HCT116 (cell line): ENCODE measurements around the gene CDC42BPA. TPM values are rescaled to one million over a fixed set of nuclear protein-coding genes. Genes with fewer than 3 reads are reported as not detected.

Experiments used
- ATAC-seq: fragments of 200-7000 bp; cut with Tn5 transposase; 2 replicates; pipeline ENCODE4 v1.9.1; 2020; ENCODE audit warnings: mild to moderate bottlenecking, moderate library complexity
- BruUV-seq: library from RNA; stranded (reverse); fragments of 400-500 nt; replicated peaks from 2 replicates; lab custom pipeline; 2021; lab: Mats Ljungman, UMichigan
- CTCF ChIA-PET: fragments of 300-600 bp; sonication (Branson Sonifier 250); formaldehyde crosslinking; loops from one replicate; lab custom pipeline; 2021; ENCODE audit warnings: antibody characterized with exemption; lab: Charles Lee
- POLR2A ChIA-PET: fragments of 300-600, 350-600 bp; sonication (Branson Sonifier 250); formaldehyde crosslinking; loops from one replicate; lab custom pipeline; 2021; ENCODE audit warnings: antibody characterized with exemption; lab: Charles Lee
- RAD21 ChIA-PET, 2 experiments: fragments of 300-600 bp; sonication (Branson Sonifier 250); formaldehyde crosslinking; loops; one replicate each; lab custom pipeline; 2023; ENCODE audit warnings: low total read pairs in 2 of 2; ENCODE audit not compliant: uncharacterized antibody in 2 of 2, unreplicated experiment in 2 of 2, low non-redundant PET in 1 of 2; lab: Charles Lee
- DNase-seq: peaks from one replicate; pipeline ENCODE4 v3.0.0-alpha.2; 2010; ENCODE audit warnings: low read depth, low spot score
- H2AFZ ChIP-seq: fragments of 200-600 bp; shearing (Covaris generic), sonication (generic); 2 replicates; pipeline ENCODE4 v1.6.1; 2017; ENCODE audit warnings: low read depth, mixed run types, mixed read lengths, antibody characterized with exemption, low read length; ENCODE audit not compliant: poor library complexity, severe bottlenecking
- H3K27ac ChIP-seq: 2 replicates; pipeline ENCODE4 v1.5.1; 2012; ENCODE audit warnings: low read depth, low read length
- H3K27me3 ChIP-seq: fragments of 200-600 bp; sonication (generic); 2 replicates; pipeline ENCODE4 v1.6.1; 2016; ENCODE audit warnings: mixed run types, low read length, mixed read lengths; ENCODE audit not compliant: insufficient read depth
- H3K36me3 ChIP-seq, 2 experiments: fragments of 200-500 bp in 1 of 2; fragments of 200-600 bp in 1 of 2; sonication (Bioruptor generic) in 1 of 2; sonication (generic) in 1 of 2; 2 replicates each; pipeline versions ENCODE4 v1.5.1 to v1.6.1; 2014 to 2016; ENCODE audit warnings: low read length in 2 of 2, inconsistent platforms in 1 of 2, mixed read lengths in 1 of 2, mixed run types in 1 of 2; ENCODE audit not compliant: insufficient read depth in 2 of 2, control insufficient read depth in 1 of 2
- H3K4me1 ChIP-seq, 2 experiments: fragments of 200-600 bp in 1 of 2; sonication (generic) in 1 of 2; 2 replicates each; pipeline versions ENCODE4 v1.5.1 to v1.6.1; 2012 to 2017; ENCODE audit warnings: low read length in 2 of 2, inconsistent platforms in 1 of 2, mild to moderate bottlenecking in 1 of 2, mixed read lengths in 1 of 2, mixed run types in 1 of 2, moderate library complexity in 1 of 2; ENCODE audit not compliant: insufficient read depth in 2 of 2, control insufficient read depth in 1 of 2
- H3K4me2 ChIP-seq: fragments of 200-600 bp; sonication (generic); 2 replicates; pipeline ENCODE4 v1.6.1; 2017; ENCODE audit warnings: mixed run types, low read length, mixed read lengths
- H3K4me3 ChIP-seq, 2 experiments: fragments of 200-600 bp in 1 of 2; sonication (generic) in 1 of 2; replicated peaks in 1 of 2; 2 replicates each; pipeline ENCODE4 v1.5.1; 2011 to 2016; ENCODE audit warnings: low read length in 2 of 2, control low read depth in 1 of 2, low read depth in 1 of 2, mild to moderate bottlenecking in 1 of 2, mixed read lengths in 1 of 2, mixed run types in 1 of 2
- H3K79me2 ChIP-seq: fragments of 200-600 bp; sonication (generic); 2 replicates; pipeline ENCODE4 v1.6.1; 2017; ENCODE audit warnings: mild to moderate bottlenecking, mixed run types, low read length, moderate library complexity, mixed read lengths; ENCODE audit not compliant: insufficient read depth
- H3K9ac ChIP-seq: fragments of 200-600 bp; sonication (generic); 2 replicates; pipeline ENCODE4 v1.6.1; 2016; ENCODE audit warnings: low read length, mixed read lengths
- H3K9me2 ChIP-seq: fragments of 200-600 bp; sonication (generic), shearing (Covaris generic); 2 replicates; pipeline ENCODE4 v1.6.1; 2017; ENCODE audit warnings: mixed run types, mild to moderate bottlenecking, moderate library complexity; ENCODE audit not compliant: insufficient read depth
- H3K9me3 ChIP-seq, 2 experiments: fragments of 200-500 bp in 1 of 2; fragments of 200-600 bp in 1 of 2; sonication (Bioruptor generic) in 1 of 2; sonication (generic) in 1 of 2; 2 replicates each; pipeline ENCODE4 v1.6.1; 2014 to 2017; ENCODE audit warnings: low read length in 2 of 2, mixed read lengths in 2 of 2, inconsistent platforms in 1 of 2, low read depth in 1 of 2, mild to moderate bottlenecking in 1 of 2, mixed run types in 1 of 2, moderate library complexity in 1 of 2; ENCODE audit not compliant: control insufficient read depth in 1 of 2, insufficient read depth in 1 of 2
- H4K20me1 ChIP-seq: fragments of 200-600 bp; sonication (generic), shearing (Covaris generic); 2 replicates; pipeline ENCODE4 v1.6.1; 2017; ENCODE audit warnings: mixed run types, mild to moderate bottlenecking, moderate library complexity; ENCODE audit not compliant: insufficient read depth
- CTCF ChIP-seq, 3 experiments: fragments of 200-600 bp in 1 of 3; sonication (generic) in 1 of 3; IDR thresholded peaks in 2 of 3; conservative IDR thresholded peaks in 1 of 3; 2 replicates each; pipeline ENCODE4 v1.5.1; 2012 to 2017; ENCODE audit warnings: low read depth in 2 of 3, low read length in 2 of 3, antibody characterized with exemption in 1 of 3, borderline replicate concordance in 1 of 3, control low read depth in 1 of 3, mild to moderate bottlenecking in 1 of 3, mixed read lengths in 1 of 3, mixed run types in 1 of 3, moderate library complexity in 1 of 3; ENCODE audit not compliant: insufficient read depth in 1 of 3
- EGR1 ChIP-seq: IDR thresholded peaks from 2 replicates; pipeline ENCODE4 v1.6.1; 2012; ENCODE audit warnings: low read depth
- FOSL1 ChIP-seq: IDR thresholded peaks from 2 replicates; pipeline ENCODE4 v1.6.1; 2012; ENCODE audit warnings: low read depth
- JUND ChIP-seq: IDR thresholded peaks from 2 replicates; pipeline ENCODE4 v1.6.1; 2012
- POLR2AphosphoS5 ChIP-seq: IDR thresholded peaks from 2 replicates; pipeline ENCODE4 v1.6.1; 2011; ENCODE audit warnings: mild to moderate bottlenecking, low read depth, low read length, moderate library complexity
- RAD21 ChIP-seq: IDR thresholded peaks from 2 replicates; pipeline ENCODE4 v1.6.1; 2012; ENCODE audit warnings: low read depth, mild to moderate bottlenecking
- SRF ChIP-seq: IDR thresholded peaks from 2 replicates; pipeline ENCODE4 v1.6.1; 2012; ENCODE audit warnings: low read depth
- YY1 ChIP-seq: IDR thresholded peaks from 2 replicates; pipeline ENCODE4 v1.6.1; 2011; ENCODE audit warnings: low read length, low read depth, moderate library complexity, mild to moderate bottlenecking; ENCODE audit not compliant: insufficient replicate concordance; ENCODE audit errors: extremely low read depth
- intact Hi-C: fragments of 100-400 bp; cut with micrococcal nuclease; formaldehyde crosslinking; loops from 2 replicates; pipeline ENCODE4 v1.10.0; 2022
- total RNA-seq: library from RNA; stranded (reverse); gene quantifications from one replicate; pipeline ENCODE4 v1.2.1, GENCODE V29; 2021; ENCODE audit not compliant: unreplicated experiment

CDC42BPA gene
- total RNA-seq, 1 experiment from 2014 or later = 44.0 TPM

- Histone ChIP-seq H3K9ac (no peak overlapping the region), H3K27me3 (no peaks in the 10 kb centered on the region), H4K20me1 (no peaks in the 10 kb centered on the region), H3K4me1 (no peaks in the 10 kb centered on the region), H3K27ac (no peak overlapping the region), H2AFZ (no peak overlapping the region), H3K36me3 (no peaks in the 10 kb centered on the region), H3K9me2 (no peaks in the 10 kb centered on the region), H3K4me2 (no peak overlapping the region), H3K9me3 (no peaks in the 10 kb centered on the region), H3K4me3 (no peak overlapping the region), H3K79me2 (no peaks in the 10 kb centered on the region)
- DNase-seq = no peak
- no TSS peak for BruUV-seq
- intact Hi-C loops = no loop called here
- ChIA-PET RAD21 (no interaction called here), POLR2A (no interaction called here), CTCF (no interaction called here)
- ATAC-seq = no peak
- TF ChIP-seq YY1 = no peak
- TF ChIP-seq SRF = no peak
- TF ChIP-seq EGR1 = no peak
- no peak for TF ChIP-seq CTCF (IDR thresholded peaks at IDR 0.05 in 2 of 3, conservative IDR thresholded peaks at IDR 0.05 in 1 of 3; ENCODE audit: borderline replicate concordance in 1 of 3, insufficient read depth in 1 of 3, low read depth in 2 of 3, low read length in 2 of 3)
- no peak for TF ChIP-seq RAD21
- no peak for TF ChIP-seq POLR2AphosphoS5
These were observed 336.5 kb downstream of the CDC42BPA start for GRCh38 chr1:226981838-226982237.

- H3K9me2 ChIP-seq = no peaks in the 10 kb centered on the region
- no peaks in the 10 kb centered on the region for H3K36me3 ChIP-seq
- H3K9me3 ChIP-seq = no peaks in the 10 kb centered on the region
- intact Hi-C loops = no loop called here
- no peak for DNase-seq
- H3K9ac ChIP-seq = no peak overlapping the region
- ChIA-PET CTCF (no interaction called here), RAD21 (no interaction called here), POLR2A (no interaction called here)
- no peak overlapping the region for H3K27ac ChIP-seq
- no peak for ATAC-seq
- H3K79me2 ChIP-seq = no peaks in the 10 kb centered on the region
- no peak for TF ChIP-seq JUND
- no peak for TF ChIP-seq YY1
- no peak for TF ChIP-seq FOSL1
- no peak overlapping the region for H3K4me3 ChIP-seq
- H3K4me2 ChIP-seq = no peak overlapping the region
- no peaks in the 10 kb centered on the region for H3K27me3 ChIP-seq
- H3K4me1 ChIP-seq = no peaks in the 10 kb centered on the region
- BruUV-seq = no TSS peak
- H4K20me1 ChIP-seq = no peaks in the 10 kb centered on the region
- H2AFZ ChIP-seq = no peak overlapping the region
These were observed 336.9 kb downstream of the CDC42BPA start for GRCh38 chr1:226981386-226981817.
